Panc1 (cell line): Measurements from ENCODE around the gene CEP68. TPM values are rescaled to one million over a fixed set of nuclear protein-coding genes. Genes with fewer than 3 reads are reported as not detected.
"Not testable (repeated sequence)": the region's sequence is repeated elsewhere in the genome, so short reads cannot be mapped to it uniquely, and the experiment has no call there.

Source experiments
- ATAC-seq: fragments of 200-7000 bp; cut with Tn5 transposase; 2 replicates; pipeline ENCODE4 v1.9.1; 2020; ENCODE audit warnings: mild to moderate bottlenecking, moderate library complexity
- BruUV-seq: library from RNA; stranded (reverse); fragments of 400-500 nt; replicated peaks from 2 replicates; lab custom pipeline; 2021; lab: Mats Ljungman, UMichigan
- CTCF ChIA-PET: fragments of 300-600 bp; sonication (Branson Sonifier 250); formaldehyde crosslinking; loops from one replicate; lab custom pipeline; 2022; ENCODE audit warnings: antibody characterized with exemption; lab: Charles Lee
- POLR2A ChIA-PET: fragments of 300-600 bp; sonication (Branson Sonifier 250); formaldehyde crosslinking; loops from one replicate; lab custom pipeline; 2022; ENCODE audit warnings: antibody characterized with exemption; lab: Charles Lee
- DNase-seq: peaks from one replicate; pipeline ENCODE4 v3.0.0-alpha.2; 2010; ENCODE audit warnings: low read depth, low spot score
- H3K27ac ChIP-seq: 2 replicates; pipeline ENCODE4 v1.5.1; 2011; ENCODE audit warnings: mild to moderate bottlenecking, low read length, inconsistent platforms
- H3K27me3 ChIP-seq: fragments of 200-500 bp; sonication (Bioruptor generic); 2 replicates; pipeline ENCODE4 v1.6.0; 2014; ENCODE audit warnings: low read length, inconsistent platforms; ENCODE audit not compliant: control insufficient read depth, insufficient read depth
- H3K36me3 ChIP-seq: fragments of 200-500 bp; sonication (Bioruptor generic); 2 replicates; pipeline ENCODE4 v1.5.1; 2014; ENCODE audit warnings: inconsistent platforms, mild to moderate bottlenecking, low read length, moderate library complexity; ENCODE audit not compliant: control insufficient read depth, insufficient read depth
- H3K4me1 ChIP-seq: 2 replicates; pipeline ENCODE4 v1.5.1; 2011; ENCODE audit warnings: inconsistent platforms, mild to moderate bottlenecking, low read length, moderate library complexity; ENCODE audit not compliant: control insufficient read depth, insufficient read depth
- H3K4me3 ChIP-seq, 2 experiments: 2 replicates each; pipeline ENCODE4 v1.5.1; 2011 to 2012; ENCODE audit warnings: low read depth in 2 of 2, low read length in 2 of 2, mild to moderate bottlenecking in 2 of 2, inconsistent platforms in 1 of 2, moderate library complexity in 1 of 2
- H3K9me3 ChIP-seq: fragments of 200-500 bp; sonication (Bioruptor generic); 2 replicates; pipeline ENCODE4 v1.5.1; 2014; ENCODE audit warnings: low read depth, mild to moderate bottlenecking, inconsistent platforms, low read length, moderate library complexity; ENCODE audit not compliant: control insufficient read depth, insufficient read depth
- POLR2AphosphoS5 ChIP-seq: IDR thresholded peaks from 2 replicates; pipeline ENCODE4 v1.6.1; 2012; ENCODE audit warnings: mild to moderate bottlenecking, low read depth, low read length, moderate library complexity
- SIN3A ChIP-seq: IDR thresholded peaks from 2 replicates; pipeline ENCODE4 v1.6.1; 2012; ENCODE audit warnings: low read depth, mild to moderate bottlenecking, low read length, moderate library complexity, borderline replicate concordance; ENCODE audit not compliant: insufficient read depth
- TCF7L2 ChIP-seq: IDR thresholded peaks from 2 replicates; pipeline ENCODE4 v1.6.1; 2011; ENCODE audit warnings: mild to moderate bottlenecking, low read depth, low read length, inconsistent platforms
- in situ Hi-C: cut with HindIII; loops from 2 replicates; pipeline ENCODE4 v1.10.0; 2016; ENCODE audit warnings: low sequenced_read_pairs, low pct_unique_long_range_greater_than_20kb
- intact Hi-C: fragments of 100-400 bp; cut with micrococcal nuclease; formaldehyde crosslinking; loops from one replicate; pipeline ENCODE4 v1.10.0; 2022; ENCODE audit not compliant: unreplicated experiment
- total RNA-seq: library from RNA; stranded (reverse); gene quantifications from one replicate; pipeline ENCODE4 v1.2.1, GENCODE V29; 2021; ENCODE audit not compliant: unreplicated experiment
- TF ChIP-seq, protein P1 (sequence below): fragments of 450-650 bp; IDR thresholded peaks from 2 replicates; pipeline ENCODE4 v1.5.1; 2017; ENCODE audit warnings: mild to moderate bottlenecking
- TF ChIP-seq, protein P2 (sequence below), 2 experiments: IDR thresholded peaks; 2 replicates each; pipeline ENCODE4 v1.6.1; 2011 to 2012; ENCODE audit warnings: low read depth in 2 of 2, control low read depth in 1 of 2, low read length in 1 of 2, mild to moderate bottlenecking in 1 of 2, moderate library complexity in 1 of 2; ENCODE audit not compliant: insufficient read depth in 1 of 2

The CEP68 gene
- total RNA-seq, 1 experiment from 2014 or later, result 13.3 TPM

DNA sequence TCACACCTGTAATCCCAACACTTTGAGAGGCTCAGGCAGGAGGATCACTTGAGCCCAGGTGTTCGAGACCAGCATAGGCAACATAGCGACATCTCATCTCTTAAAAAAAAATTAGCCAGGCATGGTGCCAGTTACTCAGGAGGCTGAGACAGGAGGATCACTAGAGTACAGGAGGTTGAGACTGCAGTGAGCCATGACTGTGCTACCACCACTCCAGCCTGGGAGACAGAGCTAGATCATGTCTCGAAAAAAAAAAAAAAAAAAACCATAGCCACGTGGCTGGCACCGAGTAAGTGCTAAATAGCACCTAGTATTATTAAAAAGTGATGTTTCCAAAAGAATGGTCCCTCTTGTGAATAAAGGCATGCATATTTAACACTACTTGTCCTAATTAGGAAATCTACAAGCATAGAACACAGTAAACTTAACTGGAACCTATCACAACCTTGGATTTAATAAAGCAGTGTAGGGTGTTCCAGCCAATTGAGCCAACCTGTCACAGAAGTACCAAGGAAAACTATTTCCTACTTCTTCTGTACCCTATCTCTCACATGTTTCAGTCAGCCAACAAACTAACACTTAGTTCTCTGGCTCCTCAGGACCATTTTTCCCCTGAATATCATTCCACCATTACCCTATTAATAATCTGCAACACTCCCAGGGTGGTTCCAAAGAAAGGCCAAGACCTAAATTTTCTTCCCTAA, 64.9 kb downstream of the CEP68 start:
- Histone ChIP-seq H3K27ac (no peak overlapping the region), H3K36me3 (no peaks in the 10 kb centered on the region), H3K4me1 (peaks cover 6% of the 10 kb centered on the region; the same call in 1 of the 2 replicates), H3K9me3 (no peaks in the 10 kb centered on the region), H3K27me3 (no peaks in the 10 kb centered on the region), H3K4me3 (no peak overlapping the region)
- TF ChIP-seq TCF7L2 (no peak), SIN3A (no peak)
- TF ChIP-seq, protein P1, sequence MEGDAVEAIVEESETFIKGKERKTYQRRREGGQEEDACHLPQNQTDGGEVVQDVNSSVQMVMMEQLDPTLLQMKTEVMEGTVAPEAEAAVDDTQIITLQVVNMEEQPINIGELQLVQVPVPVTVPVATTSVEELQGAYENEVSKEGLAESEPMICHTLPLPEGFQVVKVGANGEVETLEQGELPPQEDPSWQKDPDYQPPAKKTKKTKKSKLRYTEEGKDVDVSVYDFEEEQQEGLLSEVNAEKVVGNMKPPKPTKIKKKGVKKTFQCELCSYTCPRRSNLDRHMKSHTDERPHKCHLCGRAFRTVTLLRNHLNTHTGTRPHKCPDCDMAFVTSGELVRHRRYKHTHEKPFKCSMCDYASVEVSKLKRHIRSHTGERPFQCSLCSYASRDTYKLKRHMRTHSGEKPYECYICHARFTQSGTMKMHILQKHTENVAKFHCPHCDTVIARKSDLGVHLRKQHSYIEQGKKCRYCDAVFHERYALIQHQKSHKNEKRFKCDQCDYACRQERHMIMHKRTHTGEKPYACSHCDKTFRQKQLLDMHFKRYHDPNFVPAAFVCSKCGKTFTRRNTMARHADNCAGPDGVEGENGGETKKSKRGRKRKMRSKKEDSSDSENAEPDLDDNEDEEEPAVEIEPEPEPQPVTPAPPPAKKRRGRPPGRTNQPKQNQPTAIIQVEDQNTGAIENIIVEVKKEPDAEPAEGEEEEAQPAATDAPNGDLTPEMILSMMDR, result no peak
- intact Hi-C loops (no loop called here), in situ Hi-C loops (no loop called here)
- CTCF ChIA-PET, result no interaction called here
- TSS peak; percentile 14 for BruUV-seq
- ATAC-seq (no peak), DNase-seq (no peak)
- POLR2A ChIA-PET, result no interaction called here

DNA sequence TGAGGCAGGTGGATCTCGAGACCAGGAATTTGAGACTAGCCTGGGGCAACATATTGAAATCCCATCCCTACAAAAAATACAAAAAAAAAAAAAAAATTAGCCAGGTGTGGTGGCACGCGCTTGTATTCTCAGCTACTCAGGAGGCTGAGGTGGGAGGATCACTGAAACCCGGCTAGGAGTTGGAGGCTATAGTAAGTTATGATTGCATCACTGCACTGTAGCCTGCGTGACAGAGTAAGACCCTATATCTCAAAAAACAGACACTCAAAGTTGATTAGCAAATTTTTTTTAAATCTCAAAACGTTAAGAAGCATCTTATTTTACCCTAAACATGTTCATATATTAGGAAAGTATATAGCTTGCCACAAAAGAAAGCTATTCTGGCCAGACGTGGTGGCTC, 66.1 kb downstream of the CEP68 start:
- Histone ChIP-seq H3K36me3 (no peaks in the 10 kb centered on the region), H3K27ac (no peak overlapping the region), H3K27me3 (no peaks in the 10 kb centered on the region), H3K9me3 (no peaks in the 10 kb centered on the region), H3K4me1 (peaks cover 18% of the 10 kb centered on the region), H3K4me3 (no peak overlapping the region)
- TF ChIP-seq, protein P1, result no peak
- TF ChIP-seq SIN3A (no peak), POLR2AphosphoS5 (no peak), TCF7L2 (no peak)
- TF ChIP-seq, protein P2, sequence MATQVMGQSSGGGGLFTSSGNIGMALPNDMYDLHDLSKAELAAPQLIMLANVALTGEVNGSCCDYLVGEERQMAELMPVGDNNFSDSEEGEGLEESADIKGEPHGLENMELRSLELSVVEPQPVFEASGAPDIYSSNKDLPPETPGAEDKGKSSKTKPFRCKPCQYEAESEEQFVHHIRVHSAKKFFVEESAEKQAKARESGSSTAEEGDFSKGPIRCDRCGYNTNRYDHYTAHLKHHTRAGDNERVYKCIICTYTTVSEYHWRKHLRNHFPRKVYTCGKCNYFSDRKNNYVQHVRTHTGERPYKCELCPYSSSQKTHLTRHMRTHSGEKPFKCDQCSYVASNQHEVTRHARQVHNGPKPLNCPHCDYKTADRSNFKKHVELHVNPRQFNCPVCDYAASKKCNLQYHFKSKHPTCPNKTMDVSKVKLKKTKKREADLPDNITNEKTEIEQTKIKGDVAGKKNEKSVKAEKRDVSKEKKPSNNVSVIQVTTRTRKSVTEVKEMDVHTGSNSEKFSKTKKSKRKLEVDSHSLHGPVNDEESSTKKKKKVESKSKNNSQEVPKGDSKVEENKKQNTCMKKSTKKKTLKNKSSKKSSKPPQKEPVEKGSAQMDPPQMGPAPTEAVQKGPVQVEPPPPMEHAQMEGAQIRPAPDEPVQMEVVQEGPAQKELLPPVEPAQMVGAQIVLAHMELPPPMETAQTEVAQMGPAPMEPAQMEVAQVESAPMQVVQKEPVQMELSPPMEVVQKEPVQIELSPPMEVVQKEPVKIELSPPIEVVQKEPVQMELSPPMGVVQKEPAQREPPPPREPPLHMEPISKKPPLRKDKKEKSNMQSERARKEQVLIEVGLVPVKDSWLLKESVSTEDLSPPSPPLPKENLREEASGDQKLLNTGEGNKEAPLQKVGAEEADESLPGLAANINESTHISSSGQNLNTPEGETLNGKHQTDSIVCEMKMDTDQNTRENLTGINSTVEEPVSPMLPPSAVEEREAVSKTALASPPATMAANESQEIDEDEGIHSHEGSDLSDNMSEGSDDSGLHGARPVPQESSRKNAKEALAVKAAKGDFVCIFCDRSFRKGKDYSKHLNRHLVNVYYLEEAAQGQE (IDR thresholded peaks at IDR 0.05; ENCODE audit: insufficient read depth in 1 of 2, low read depth in 2 of 2, low read length in 1 of 2), result no peak
- no TSS peak for BruUV-seq
- ChIA-PET CTCF (no interaction called here), POLR2A (no interaction called here)
- ATAC-seq, result no peak
- in situ Hi-C loops (no loop called here), intact Hi-C loops (no loop called here)
- no peak for DNase-seq

DNA sequence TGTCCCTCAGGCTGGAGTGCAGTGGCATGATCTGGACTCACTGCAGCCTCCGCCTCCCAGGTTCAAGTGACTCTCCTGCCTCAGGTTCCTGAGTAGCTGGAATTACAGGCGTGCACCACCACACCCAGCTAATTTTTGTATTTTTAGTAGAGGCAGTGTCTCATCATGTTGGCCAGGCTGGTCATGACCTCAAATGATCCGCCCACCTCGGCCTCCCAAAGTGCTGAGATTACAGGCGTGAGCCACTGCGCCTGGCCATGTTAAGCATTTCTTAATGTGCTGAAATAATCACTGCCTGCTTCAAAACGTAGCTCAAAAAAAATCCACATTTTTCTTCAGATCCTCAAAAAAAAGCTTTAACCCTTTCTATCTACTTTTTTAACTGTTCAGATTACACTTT, 69.2 kb downstream of the CEP68 start:
- H3K4me1 ChIP-seq, result peaks cover 21% of the 10 kb centered on the region
- H3K27ac ChIP-seq, intact Hi-C loops, BruUV-seq, in situ Hi-C loops, H3K4me3 ChIP-seq, ATAC-seq, POLR2A ChIA-PET, H3K36me3 ChIP-seq, H3K27me3 ChIP-seq, H3K9me3 ChIP-seq, DNase-seq: not testable (repeated sequence)
- CTCF ChIA-PET, result interaction anchor here (0.7 kb wide), 1 partner anchor 253 kb away, joined by 10 read pairs; no protein-coding TSS in a partner anchor
